ENCODE measurements around the gene CYP2S1. TPM values are rescaled to one million over a fixed set of nuclear protein-coding genes. Genes with fewer than 3 reads are reported as not detected.
A peak's percentile ranks its signal among the peaks of the same experiment; 100 is the strongest.

The CYP2S1 gene
- total and polyA plus RNA-seq, 5 donors = 0.14 to 1.7 (median 1.2) TPM

DNA sequence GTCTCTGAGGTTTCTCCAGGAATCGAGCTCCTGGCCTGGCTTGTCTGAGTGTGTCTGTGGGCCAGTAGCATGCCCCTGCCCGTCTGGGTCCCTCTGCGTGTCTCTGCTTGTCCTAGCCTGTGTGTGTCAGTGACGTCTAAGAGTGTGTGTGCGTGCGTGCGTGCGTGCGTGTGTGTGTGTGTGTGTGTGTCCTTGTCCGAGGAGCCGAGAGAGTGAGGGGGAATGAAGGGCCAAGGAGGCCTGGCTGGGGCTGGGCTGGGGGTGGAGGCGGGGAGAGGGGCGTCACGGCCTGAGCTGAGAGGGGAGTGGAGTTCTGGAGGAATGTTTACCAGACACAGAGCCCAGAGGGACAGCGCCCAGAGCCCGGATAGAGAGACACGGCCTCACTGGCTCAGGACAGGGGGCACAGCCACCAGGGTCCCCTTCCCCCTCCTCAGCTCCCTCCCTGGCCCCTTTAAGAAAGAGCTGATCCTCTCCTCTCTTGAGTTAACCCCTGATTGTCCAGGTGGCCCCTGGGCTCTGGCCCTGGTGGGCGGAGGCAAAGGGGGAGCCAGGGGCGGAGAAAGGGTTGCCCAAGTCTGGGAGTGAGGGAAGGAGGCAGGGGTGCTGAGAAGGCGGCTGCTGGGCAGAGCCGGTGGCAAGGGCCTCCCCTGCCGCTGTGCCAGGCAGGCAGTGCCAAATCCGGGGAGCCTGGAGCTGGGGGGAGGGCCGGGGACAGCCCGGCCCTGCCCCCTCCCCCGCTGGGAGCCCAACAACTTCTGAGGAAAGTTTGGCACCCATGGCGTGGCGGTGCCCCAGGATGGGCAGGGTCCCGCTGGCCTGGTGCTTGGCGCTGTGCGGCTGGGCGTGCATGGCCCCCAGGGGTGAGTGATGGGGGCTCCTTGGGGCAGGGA is 25.8 kb downstream of the CYP2S1 start, which contains the start of gene AXL:
TSS of gene AXL (plus strand) at position 609 of the 893 bp plus-strand sequence. CDS start at position 779, 170 bp downstream.
- ATAC-seq (peak; percentile 81 to 88), DNase-seq (peak; percentile 85 to 96 (median 95))
- intact Hi-C loops (cut with DNase I) = loop anchor here in 1 of 4 donors (2.0 kb wide), 1 partner anchor 44 kb away; no protein-coding TSS in a partner anchor
- 2% methylated on average over 32 of the region's 32 CpGs for WGBS
- Histone ChIP-seq H3K27ac (ENCODE audit: low read length) (peak within 1 kb of the TSS; percentile 68), H3K4me1 (ENCODE audit: control insufficient read depth, insufficient read depth, low read length) (peaks cover 2% of the 10 kb centered on the region), H3K9me3 (ENCODE audit: control insufficient read depth, low read length) (no peaks in the 10 kb centered on the region), H3K27me3 (ENCODE audit: control insufficient read depth, insufficient read depth) (no peaks in the 10 kb centered on the region), H3K4me3 (ENCODE audit: low read length) (peak within 1 kb of the TSS; percentile 60)

DNA sequence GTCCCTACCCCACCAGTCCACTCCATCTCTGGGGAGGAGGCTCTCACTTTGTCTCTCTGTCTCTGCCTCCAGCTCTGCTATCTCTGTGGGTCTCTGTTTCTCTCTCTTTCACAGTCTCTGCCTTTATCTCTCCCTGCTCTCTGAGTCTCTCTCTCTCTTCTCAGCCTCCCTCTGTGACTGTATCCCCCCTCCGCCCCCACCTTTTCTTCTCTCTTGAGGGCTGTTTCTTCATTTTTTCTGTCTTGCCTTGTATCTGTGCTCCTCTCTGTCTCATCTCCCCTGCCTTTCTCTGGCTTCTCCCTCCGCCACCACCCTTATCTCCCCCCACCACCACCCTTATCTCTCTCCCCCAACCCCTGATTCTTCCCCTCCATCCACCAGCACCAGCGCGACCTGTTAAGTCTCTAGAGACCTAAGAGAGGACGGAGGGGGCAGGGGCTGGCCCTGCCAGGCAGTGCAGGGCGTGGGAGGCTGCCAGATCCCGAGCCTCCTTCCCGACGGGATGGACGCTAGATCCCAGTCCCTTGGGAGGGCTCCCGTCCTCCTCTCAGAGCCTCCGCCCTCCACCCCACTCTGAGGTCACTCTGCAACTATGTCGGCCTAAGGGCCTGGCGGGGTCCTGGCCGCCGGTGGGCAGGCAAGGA is 27.0 kb downstream of the CYP2S1 start:
- H3K27me3 ChIP-seq (ENCODE audit: control insufficient read depth, insufficient read depth) = no peaks in the 10 kb centered on the region
- peak; percentile 80 to 84 (median 82) for DNase-seq
- H3K4me3 ChIP-seq (ENCODE audit: low read length) = peak overlapping the region; percentile 60
- no peaks in the 10 kb centered on the region for H3K9me3 ChIP-seq (ENCODE audit: control insufficient read depth, low read length)
- peaks cover 2% of the 10 kb centered on the region for H3K4me1 ChIP-seq (ENCODE audit: control insufficient read depth, insufficient read depth, low read length)
- peak overlapping the region; percentile 68 for H3K27ac ChIP-seq (ENCODE audit: low read length)
- 22% methylated on average over 16 of the region's 16 CpGs for WGBS
- intact Hi-C loops (cut with DNase I) = loop anchor here in 2 of 4 donors (2.0 to 5.0 kb wide), 2 partner anchors 37 to 43 kb away; no protein-coding TSS in a partner anchor
- peak; percentile 4 to 41 for ATAC-seq

- H3K4me1 ChIP-seq (ENCODE audit: control insufficient read depth, insufficient read depth, low read length) = peaks cover 2% of the 10 kb centered on the region
- no peaks in the 10 kb centered on the region for H3K9me3 ChIP-seq (ENCODE audit: control insufficient read depth, low read length)
- no peak for DNase-seq
- no peaks in the 10 kb centered on the region for H3K27me3 ChIP-seq (ENCODE audit: control insufficient read depth, insufficient read depth)
- no peak for ATAC-seq
- peak overlapping the region; percentile 60 for H3K4me3 ChIP-seq (ENCODE audit: low read length)
- intact Hi-C loops (cut with DNase I) = loop anchor here in 1 of 4 donors (5.0 kb wide), 1 partner anchor 36 kb away; no protein-coding TSS in a partner anchor
- peak overlapping the region; percentile 68 for H3K27ac ChIP-seq (ENCODE audit: low read length)
- WGBS = 60% methylated on average over 9 of the region's 9 CpGs
Observed at GRCh38 chr19:41220811-41221210, 27.8 kb downstream of the CYP2S1 start.

GRCh38 chr19:41221514-41222205 is 28.6 kb downstream of the CYP2S1 start:
- Histone ChIP-seq H3K4me3 (ENCODE audit: low read length) (no peak overlapping the region), H3K4me1 (ENCODE audit: control insufficient read depth, insufficient read depth, low read length) (peaks cover 5% of the 10 kb centered on the region), H3K27me3 (ENCODE audit: control insufficient read depth, insufficient read depth) (no peaks in the 10 kb centered on the region), H3K9me3 (ENCODE audit: control insufficient read depth, low read length) (no peaks in the 10 kb centered on the region), H3K27ac (ENCODE audit: low read length) (no peak overlapping the region)
- no peak for ATAC-seq
- peak in 1 of 3 donors; percentile 47 for DNase-seq
- 85% methylated on average over 20 of the region's 20 CpGs for WGBS
- intact Hi-C loops (cut with DNase I) = loop anchor here in 1 of 4 donors (5.0 kb wide), 1 partner anchor 36 kb away; no protein-coding TSS in a partner anchor

- Histone ChIP-seq H3K4me3 (ENCODE audit: low read length) (no peak overlapping the region), H3K27me3 (ENCODE audit: control insufficient read depth, insufficient read depth) (no peaks in the 10 kb centered on the region), H3K9me3 (ENCODE audit: control insufficient read depth, low read length) (no peaks in the 10 kb centered on the region), H3K27ac (ENCODE audit: low read length) (no peak overlapping the region), H3K4me1 (ENCODE audit: control insufficient read depth, insufficient read depth, low read length) (peaks cover 5% of the 10 kb centered on the region)
- 71% methylated on average over 10 of the region's 10 CpGs for WGBS
- DNase-seq = peak in 1 of 3 donors; percentile 36
- intact Hi-C loops (cut with DNase I) = loop anchor here in 1 of 4 donors (5.0 kb wide), 1 partner anchor 35 kb away; no protein-coding TSS in a partner anchor
- no peak for ATAC-seq
Observed at GRCh38 chr19:41222240-41222639, 29.2 kb downstream of the CYP2S1 start.

DNA sequence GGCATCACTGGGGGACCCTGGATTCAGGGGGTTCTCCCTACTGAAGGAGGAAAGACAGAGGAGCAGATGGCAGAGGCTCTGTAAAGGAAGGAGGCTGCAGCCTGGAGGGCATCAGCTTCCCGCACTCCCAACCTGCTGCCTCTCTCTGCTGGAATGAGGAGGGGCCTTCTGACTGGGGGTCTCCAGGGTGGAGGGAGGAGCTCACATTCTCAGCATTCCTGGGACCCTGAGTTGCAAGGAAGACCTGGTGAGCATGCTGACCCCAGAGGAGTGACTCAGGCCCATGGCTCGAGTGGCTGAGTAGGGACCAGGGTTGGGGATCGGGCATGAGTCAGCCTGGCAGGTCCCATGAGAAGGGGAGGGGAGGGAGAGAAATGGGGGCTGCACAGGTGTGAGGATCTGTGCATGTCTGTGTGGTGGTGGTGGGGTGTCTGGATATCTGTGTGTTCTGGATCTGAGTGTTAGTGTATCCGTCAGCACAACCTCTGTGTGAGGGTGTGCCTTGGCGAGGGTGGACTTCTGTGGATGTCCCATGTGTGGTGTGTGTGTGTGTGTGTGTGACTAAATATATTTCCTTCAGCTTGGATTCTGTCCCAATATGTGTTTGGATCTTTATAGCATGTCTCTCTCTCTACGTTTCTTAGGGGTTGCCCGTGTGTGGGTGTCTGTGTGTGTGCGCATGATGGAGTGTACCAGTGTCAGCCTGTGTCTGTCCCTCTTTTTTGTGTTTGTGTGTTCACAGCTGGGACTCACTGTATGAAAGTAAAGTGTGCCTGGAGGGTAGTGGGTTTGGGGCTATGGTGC is 30.6 kb downstream of the CYP2S1 start:
- Histone ChIP-seq H3K4me1 (ENCODE audit: control insufficient read depth, insufficient read depth, low read length) (peaks cover 3% of the 10 kb centered on the region), H3K27me3 (ENCODE audit: control insufficient read depth, insufficient read depth) (no peaks in the 10 kb centered on the region), H3K4me3 (ENCODE audit: low read length) (no peak overlapping the region), H3K9me3 (ENCODE audit: control insufficient read depth, low read length) (no peaks in the 10 kb centered on the region), H3K27ac (ENCODE audit: low read length) (no peak overlapping the region)
- DNase-seq (peak in 1 of 3 donors; percentile 55), ATAC-seq (no peak)
- 46% methylated on average over 8 of the region's 8 CpGs for WGBS
- intact Hi-C loops (cut with DNase I) = loop anchor here in 1 of 4 donors (5.0 kb wide), 1 partner anchor 34 kb away; no protein-coding TSS in a partner anchor

DNA sequence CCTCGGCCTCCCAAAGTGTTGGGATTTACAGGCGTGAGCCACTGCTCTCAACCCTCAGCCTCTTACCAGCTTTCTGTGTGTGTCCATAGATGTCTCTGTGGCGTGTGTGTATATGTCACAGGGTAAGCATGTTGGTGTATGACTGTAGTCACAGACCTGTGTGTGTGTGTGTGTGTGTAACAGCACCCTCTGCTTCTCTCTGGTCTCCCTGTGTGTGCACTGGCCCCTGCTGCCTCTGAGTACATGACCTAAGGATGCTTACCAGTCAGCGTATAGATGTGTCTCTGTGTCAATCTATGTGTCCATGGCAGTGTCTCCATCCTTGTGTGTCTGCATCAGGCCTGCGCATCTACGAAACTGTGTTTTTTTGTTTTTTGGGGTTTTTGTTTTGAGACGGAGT is 31.6 kb downstream of the CYP2S1 start:
- Histone ChIP-seq H3K4me1 (ENCODE audit: control insufficient read depth, insufficient read depth, low read length) (peaks cover 3% of the 10 kb centered on the region), H3K27ac (ENCODE audit: low read length) (no peak overlapping the region), H3K27me3 (ENCODE audit: control insufficient read depth, insufficient read depth) (no peaks in the 10 kb centered on the region), H3K4me3 (ENCODE audit: low read length) (no peak overlapping the region), H3K9me3 (ENCODE audit: control insufficient read depth, low read length) (no peaks in the 10 kb centered on the region)
- no peak for ATAC-seq
- WGBS = 92% methylated on average over 7 of the region's 7 CpGs
- peak in 1 of 3 donors; percentile 11 for DNase-seq
- intact Hi-C loops (cut with DNase I) = loop anchor here in 1 of 4 donors (5.0 kb wide), 1 partner anchor 33 kb away; no protein-coding TSS in a partner anchor

DNA sequence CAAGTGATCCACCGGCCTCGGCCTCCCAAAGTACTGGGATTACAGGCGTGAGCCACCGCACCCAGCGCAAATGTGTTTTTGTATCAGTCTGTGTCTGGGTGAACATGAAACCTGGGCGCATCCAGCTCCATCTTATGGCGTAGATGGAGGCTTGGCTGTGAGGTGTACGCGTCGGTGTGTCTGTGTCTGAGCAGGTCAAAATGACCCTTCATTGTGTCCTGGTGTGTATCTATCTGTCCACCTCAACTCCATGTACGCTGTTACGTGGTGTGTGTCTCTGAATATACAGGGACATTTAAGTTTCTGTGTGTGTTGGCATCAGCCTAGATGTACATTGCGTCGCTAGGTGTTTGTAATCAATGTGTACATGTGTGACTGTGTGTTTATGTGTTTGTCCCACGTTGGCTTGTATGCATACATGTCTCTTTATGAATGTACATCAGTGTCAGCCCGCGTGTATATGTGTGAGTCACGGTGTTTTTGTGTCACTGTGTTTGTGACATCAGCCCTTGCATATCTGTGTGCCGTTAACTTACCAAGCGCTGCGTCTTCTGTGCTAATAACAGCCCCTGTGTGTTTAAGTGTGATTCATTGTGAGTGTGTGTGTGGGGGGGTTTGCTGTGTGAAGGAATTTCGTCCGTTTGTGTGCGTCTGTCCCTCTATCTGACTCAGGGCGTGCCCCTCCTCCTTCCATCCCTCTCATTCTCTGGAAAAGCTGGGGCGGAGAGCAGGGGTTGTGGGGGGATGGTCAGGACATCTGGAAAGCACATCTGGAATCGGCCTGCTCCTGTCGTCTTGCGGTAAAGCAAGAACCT is 32.4 kb downstream of the CYP2S1 start:
- Histone ChIP-seq H3K27ac (ENCODE audit: low read length) (peak overlapping the region; percentile 72), H3K4me1 (ENCODE audit: control insufficient read depth, insufficient read depth, low read length) (peaks cover 3% of the 10 kb centered on the region), H3K9me3 (ENCODE audit: control insufficient read depth, low read length) (no peaks in the 10 kb centered on the region), H3K27me3 (ENCODE audit: control insufficient read depth, insufficient read depth) (no peaks in the 10 kb centered on the region), H3K4me3 (ENCODE audit: low read length) (peak overlapping the region; percentile 52)
- WGBS = 48% methylated on average over 29 of the region's 29 CpGs
- intact Hi-C loops (cut with DNase I) = no loop called here
- DNase-seq (peak; percentile 70 to 75 (median 74)), ATAC-seq (peak; percentile 57 to 82)

DNA sequence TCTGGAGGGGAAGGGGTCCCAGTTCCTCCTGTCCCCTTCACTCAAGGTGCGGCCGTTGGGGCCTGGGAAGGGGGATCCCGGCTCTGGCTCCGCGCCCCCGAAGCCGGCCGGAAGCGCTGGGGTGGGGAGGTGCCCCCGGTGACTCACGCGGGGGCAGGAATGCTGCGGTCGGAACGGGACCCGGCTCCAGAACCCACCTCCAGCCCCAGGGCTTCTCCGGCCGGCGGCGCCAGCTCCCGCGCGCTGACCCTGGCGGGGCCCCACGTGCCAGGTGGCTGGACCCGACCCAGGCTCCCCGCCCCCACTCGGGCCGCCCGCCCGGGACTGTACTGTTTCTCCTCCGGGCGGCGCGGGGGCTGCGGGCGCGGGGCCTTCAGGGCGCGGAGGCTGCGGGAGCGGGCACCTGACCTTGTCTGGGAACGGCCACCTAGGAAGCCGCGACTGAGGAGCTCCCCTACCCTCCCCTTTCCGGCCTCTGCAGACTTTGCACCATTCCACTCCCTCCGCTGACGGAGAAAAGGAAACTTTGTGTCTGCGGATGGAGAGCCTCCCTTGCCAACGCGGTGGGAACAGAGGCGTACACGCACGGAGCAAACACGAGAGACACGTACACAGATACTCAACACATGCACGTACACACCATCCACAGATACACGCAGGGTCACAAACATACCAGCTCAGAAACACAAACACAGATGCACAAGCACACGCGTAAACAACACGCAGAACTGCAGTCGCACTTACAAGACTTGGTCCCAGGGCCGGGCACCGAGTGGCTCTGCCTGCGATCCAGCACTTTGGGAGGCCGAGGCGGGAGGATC is 33.2 kb downstream of the CYP2S1 start:
- no peaks in the 10 kb centered on the region for H3K9me3 ChIP-seq (ENCODE audit: control insufficient read depth, low read length)
- peak overlapping the region; percentile 52 for H3K4me3 ChIP-seq (ENCODE audit: low read length)
- intact Hi-C loops (cut with DNase I) = no loop called here
- DNase-seq = peak; percentile 74 to 89 (median 87)
- WGBS = 6% methylated on average over 67 of the region's 67 CpGs
- no peaks in the 10 kb centered on the region for H3K27me3 ChIP-seq (ENCODE audit: control insufficient read depth, insufficient read depth)
- peaks cover 3% of the 10 kb centered on the region for H3K4me1 ChIP-seq (ENCODE audit: control insufficient read depth, insufficient read depth, low read length)
- H3K27ac ChIP-seq (ENCODE audit: low read length) = peak overlapping the region; percentile 72
- ATAC-seq = peak; percentile 78
